Muscle layer of colon (tissue), 2 donors: ENCODE measurements around the gene PCSK9.
"Not testable (repeated sequence)": the region's sequence is repeated elsewhere in the genome, so short reads cannot be mapped to it uniquely, and the experiment has no call there.

Experiments used
- H3K27ac ChIP-seq: one replicate; pipeline ENCODE4 v1.7.0; 2013; ENCODE audit warnings: low read depth, mild to moderate bottlenecking, low read length, moderate library complexity
- H3K27me3 ChIP-seq, 2 donors: one replicate each; pipeline ENCODE4 v1.7.0; 2013; ENCODE audit warnings: low read length in 2 of 2, mild to moderate bottlenecking in 2 of 2; ENCODE audit not compliant: insufficient read depth in 2 of 2, control insufficient read depth in 1 of 2
- H3K36me3 ChIP-seq: one replicate; pipeline ENCODE4 v1.7.0; 2013; ENCODE audit warnings: mild to moderate bottlenecking, low read length; ENCODE audit not compliant: insufficient read depth
- H3K4me1 ChIP-seq: one replicate; pipeline ENCODE4 v1.7.0; 2013; ENCODE audit warnings: mild to moderate bottlenecking, low read length; ENCODE audit not compliant: insufficient read depth
- H3K4me3 ChIP-seq, 2 donors: one replicate each; pipeline ENCODE4 v1.7.0; 2013; ENCODE audit warnings: low read length in 2 of 2, low read depth in 1 of 2, mild to moderate bottlenecking in 1 of 2, moderate library complexity in 1 of 2
- H3K9ac ChIP-seq: one replicate; pipeline ENCODE4 v1.7.0; 2013; ENCODE audit warnings: low read length
- H3K9me3 ChIP-seq: one replicate; pipeline ENCODE4 v1.7.0; 2013; ENCODE audit warnings: mild to moderate bottlenecking, low read length
- donor health status: abdominal sarcoma.
- donor health status: Adenocarcinoma of cecum.

PCSK9 gene

DNA sequence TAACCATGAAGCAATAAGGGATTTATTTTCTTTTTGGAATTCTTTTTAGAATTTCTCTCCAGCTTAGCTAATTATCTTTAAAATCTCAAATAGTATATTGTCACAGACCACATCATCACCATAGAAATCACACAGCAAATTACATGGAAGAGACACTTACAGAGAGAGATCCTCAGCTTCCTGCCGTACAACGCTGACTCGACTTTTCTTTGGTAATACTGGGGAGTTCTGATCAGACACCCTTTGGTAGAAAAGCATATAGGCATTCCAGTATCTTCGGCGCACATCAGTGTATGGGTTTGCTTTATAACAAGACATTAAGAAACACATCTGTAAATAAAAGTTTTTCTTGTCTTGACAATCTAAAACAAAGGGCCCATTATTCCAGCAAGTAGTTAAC is 55.7 kb downstream of the PCSK9 start:
- peaks cover 87% of the 10 kb centered on the region for H3K36me3 ChIP-seq
- no peak overlapping the region for H3K9ac ChIP-seq
- H3K9me3 ChIP-seq, result no peaks in the 10 kb centered on the region
- H3K4me1 ChIP-seq, result no peaks in the 10 kb centered on the region
- no peak overlapping the region for H3K4me3 ChIP-seq
- H3K27me3 ChIP-seq, result no peaks in the 10 kb centered on the region
- H3K27ac ChIP-seq, result no peak overlapping the region

- Histone ChIP-seq H3K4me3 (no peak overlapping the region), H3K27ac (no peak overlapping the region), H3K4me1 (no peaks in the 10 kb centered on the region), H3K27me3 (no peaks in the 10 kb centered on the region), H3K9ac (no peak overlapping the region), H3K36me3 (peaks cover 69% of the 10 kb centered on the region), H3K9me3 (no peaks in the 10 kb centered on the region)
These were observed 64.5 kb downstream of the PCSK9 start for GRCh38 chr1:55103891-55104290.

DNA sequence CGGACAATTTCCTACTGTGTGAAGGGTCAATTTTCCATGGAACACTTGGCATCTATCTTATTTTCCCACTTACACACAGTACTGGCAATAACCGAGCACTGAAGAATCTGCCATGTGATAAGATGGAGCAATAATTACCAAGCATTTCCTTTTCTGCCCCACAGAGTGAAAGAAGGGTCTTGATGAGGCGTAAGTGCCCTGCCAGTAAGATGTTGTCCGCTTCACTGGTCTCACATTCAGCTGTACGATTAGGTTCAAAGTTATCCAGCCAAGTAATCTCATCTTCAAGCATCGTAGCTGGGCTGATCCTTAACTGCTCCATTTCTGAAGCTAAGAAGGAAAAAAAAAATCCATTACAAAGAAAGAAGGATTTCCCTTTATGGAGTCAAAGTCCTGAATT is 67.8 kb downstream of the PCSK9 start:
- Histone ChIP-seq H3K27me3 (no peaks in the 10 kb centered on the region), H3K9me3 (no peaks in the 10 kb centered on the region), H3K36me3 (peaks cover 58% of the 10 kb centered on the region)

DNA sequence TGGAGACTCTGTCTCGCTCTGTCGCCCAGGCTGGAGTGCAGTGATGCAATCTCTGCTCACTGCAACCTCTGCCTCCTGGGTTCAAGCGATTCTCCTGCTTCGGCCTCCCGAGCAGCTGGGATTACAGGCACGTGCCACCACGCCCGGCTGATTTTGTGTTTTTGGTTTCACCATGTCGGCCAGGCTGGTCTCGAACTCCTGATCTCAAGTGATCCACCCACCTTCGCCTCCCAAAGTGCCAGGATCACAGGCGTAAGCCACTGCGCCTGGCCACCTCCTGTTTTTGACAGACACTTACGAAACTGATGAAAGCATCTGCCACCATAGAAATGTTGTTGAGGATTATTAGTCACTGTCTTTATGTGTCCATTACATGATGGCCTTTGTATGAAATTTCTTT is 69.7 kb downstream of the PCSK9 start:
- not testable (repeated sequence) for H3K27me3 ChIP-seq, H3K4me3 ChIP-seq, H3K9me3 ChIP-seq, H3K9ac ChIP-seq, H3K4me1 ChIP-seq, H3K27ac ChIP-seq
- H3K36me3 ChIP-seq, result peaks cover 40% of the 10 kb centered on the region

More for the DNA sequence above, 67.8 kb downstream of the PCSK9 start:
- Histone ChIP-seq H3K27ac (no peak overlapping the region), H3K4me1 (no peaks in the 10 kb centered on the region), H3K9ac (no peak overlapping the region), H3K4me3 (no peak overlapping the region)
